Rectal smooth muscle tissue (tissue), 1 donor: Measurements from ENCODE around the gene TBKBP1.

Source experiments
- H3K27ac ChIP-seq: one replicate; pipeline ENCODE4 v1.7.0; 2013; ENCODE audit warnings: low read depth, low read length, inconsistent platforms
- H3K27me3 ChIP-seq: one replicate; pipeline ENCODE4 v1.7.0; 2013; ENCODE audit warnings: low read length; ENCODE audit not compliant: control insufficient read depth, insufficient read depth
- H3K36me3 ChIP-seq: one replicate; pipeline ENCODE4 v1.7.0; 2013; ENCODE audit warnings: low read length; ENCODE audit not compliant: control insufficient read depth, insufficient read depth
- H3K4me1 ChIP-seq: one replicate; pipeline ENCODE4 v1.7.0; 2013; ENCODE audit warnings: low read length; ENCODE audit not compliant: control insufficient read depth, insufficient read depth
- H3K4me3 ChIP-seq: one replicate; pipeline ENCODE4 v1.7.0; 2013; ENCODE audit warnings: low read length
- H3K9ac ChIP-seq: one replicate; pipeline ENCODE4 v1.7.0; 2013; ENCODE audit warnings: low read length

TBKBP1 gene

GRCh38 chr17:47695429-47696376, 1.7 kb downstream of the TBKBP1 start:
- Histone ChIP-seq H3K27me3 (no peaks in the 10 kb centered on the region), H3K9ac (no peak overlapping the region), H3K27ac (peak overlapping the region; percentile 50), H3K4me3 (peak overlapping the region; percentile 73), H3K4me1 (peaks cover 4% of the 10 kb centered on the region), H3K36me3 (peaks cover 7% of the 10 kb centered on the region)

GRCh38 chr17:47696717-47697642, 3.0 kb downstream of the TBKBP1 start:
- Histone ChIP-seq H3K4me3 (no peak overlapping the region), H3K9ac (no peak overlapping the region), H3K27ac (no peak overlapping the region), H3K4me1 (peaks cover 4% of the 10 kb centered on the region), H3K36me3 (peaks cover 7% of the 10 kb centered on the region), H3K27me3 (no peaks in the 10 kb centered on the region)

- peaks cover 7% of the 10 kb centered on the region for H3K36me3 ChIP-seq
- H3K9ac ChIP-seq = no peak overlapping the region
- H3K4me3 ChIP-seq = no peak overlapping the region
- H3K4me1 ChIP-seq = peaks cover 3% of the 10 kb centered on the region
- H3K27me3 ChIP-seq = no peaks in the 10 kb centered on the region
- no peak overlapping the region for H3K27ac ChIP-seq
Measured at GRCh38 chr17:47697906-47698711, 4.1 kb downstream of the TBKBP1 start.

DNA sequence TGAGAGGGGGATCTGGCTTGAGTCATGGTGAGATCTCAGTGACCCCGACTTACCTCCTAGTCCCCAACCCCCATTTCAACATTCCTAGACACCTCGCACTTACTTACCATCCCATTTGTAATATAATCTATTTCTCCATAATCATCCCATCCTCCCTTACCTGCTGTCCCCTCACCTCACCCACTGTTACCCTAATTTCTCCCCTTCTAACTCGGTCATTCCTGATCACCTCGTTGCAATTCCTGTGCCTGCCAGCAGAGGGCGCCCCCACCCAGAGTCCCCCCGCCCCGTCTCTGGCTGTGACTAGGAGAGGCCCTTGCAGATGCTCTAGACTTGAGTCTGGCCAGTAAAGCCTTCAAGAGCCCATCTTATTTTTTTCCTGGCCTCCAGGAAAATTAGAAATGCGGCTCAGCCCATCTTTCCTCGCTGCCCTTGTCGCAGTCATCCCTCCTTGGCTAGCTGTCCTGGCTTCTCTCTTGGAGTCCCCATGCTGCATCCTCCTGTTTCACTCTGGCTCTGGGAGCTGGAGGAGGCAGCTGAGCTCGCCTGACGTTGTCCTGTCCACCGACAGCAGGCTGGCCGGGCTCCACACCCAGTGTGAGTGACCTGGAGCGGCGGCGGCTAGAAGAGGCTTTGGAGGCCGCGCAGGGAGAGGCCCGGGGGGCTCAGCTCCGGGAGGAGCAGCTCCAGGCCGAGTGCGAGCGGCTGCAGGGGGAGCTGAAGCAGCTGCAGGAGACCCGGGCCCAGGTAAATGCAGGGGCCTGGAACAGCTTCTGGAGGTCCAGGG, 5.0 kb downstream of the TBKBP1 start:
- H3K9ac ChIP-seq = no peak overlapping the region
- H3K27ac ChIP-seq = no peak overlapping the region
- H3K27me3 ChIP-seq = no peaks in the 10 kb centered on the region
- no peaks in the 10 kb centered on the region for H3K4me1 ChIP-seq
- H3K36me3 ChIP-seq = peaks cover 7% of the 10 kb centered on the region
- H3K4me3 ChIP-seq = no peak overlapping the region

DNA sequence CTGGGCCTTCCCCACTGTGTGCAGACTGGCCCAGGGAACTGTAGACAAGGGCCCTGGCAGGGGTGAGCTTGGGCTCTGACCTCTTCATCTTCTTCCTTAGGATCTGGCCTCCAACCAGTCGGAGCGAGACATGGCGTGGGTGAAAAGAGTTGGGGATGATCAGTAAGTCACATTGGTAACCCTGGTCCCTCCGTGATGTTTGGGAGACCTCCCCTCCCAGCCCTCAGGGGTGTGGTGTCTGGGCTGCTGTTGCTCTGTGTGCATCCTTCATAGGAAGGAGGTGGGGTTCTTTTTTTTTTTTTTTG, 5.5 kb downstream of the TBKBP1 start:
- peaks cover 7% of the 10 kb centered on the region for H3K36me3 ChIP-seq
- H3K4me3 ChIP-seq = no peak overlapping the region
- H3K9ac ChIP-seq = no peak overlapping the region
- no peak overlapping the region for H3K27ac ChIP-seq
- no peaks in the 10 kb centered on the region for H3K4me1 ChIP-seq
- H3K27me3 ChIP-seq = no peaks in the 10 kb centered on the region

GRCh38 chr17:47700471-47701449, 6.8 kb downstream of the TBKBP1 start:
- H3K27me3 ChIP-seq = no peaks in the 10 kb centered on the region
- no peak overlapping the region for H3K27ac ChIP-seq
- H3K36me3 ChIP-seq = peaks cover 7% of the 10 kb centered on the region
- H3K9ac ChIP-seq = no peak overlapping the region
- no peaks in the 10 kb centered on the region for H3K4me1 ChIP-seq
- H3K4me3 ChIP-seq = no peak overlapping the region

DNA sequence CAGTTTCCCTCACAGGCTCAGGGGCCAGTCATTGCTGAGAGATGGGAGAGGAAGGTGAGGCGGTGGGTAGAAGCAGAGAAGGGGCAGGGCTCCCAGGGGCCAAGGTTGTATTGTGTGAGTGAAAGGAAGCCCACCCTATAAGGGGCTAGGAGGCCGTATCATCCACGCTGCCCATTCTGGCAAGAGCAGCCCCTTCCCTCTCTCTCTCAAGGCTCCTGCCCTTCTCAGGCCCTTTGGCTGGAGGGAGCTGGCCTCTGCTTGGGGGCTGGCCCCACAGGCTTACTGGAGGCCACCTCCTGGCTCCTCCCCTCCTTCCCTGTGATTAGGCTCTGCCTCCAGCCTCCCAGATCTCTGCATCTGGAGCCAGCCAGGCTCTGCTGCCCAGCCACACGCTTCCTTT, 7.6 kb downstream of the TBKBP1 start:
- Histone ChIP-seq H3K27ac (no peak overlapping the region), H3K36me3 (peaks cover 7% of the 10 kb centered on the region), H3K4me1 (no peaks in the 10 kb centered on the region), H3K9ac (no peak overlapping the region), H3K27me3 (no peaks in the 10 kb centered on the region), H3K4me3 (no peak overlapping the region)

DNA sequence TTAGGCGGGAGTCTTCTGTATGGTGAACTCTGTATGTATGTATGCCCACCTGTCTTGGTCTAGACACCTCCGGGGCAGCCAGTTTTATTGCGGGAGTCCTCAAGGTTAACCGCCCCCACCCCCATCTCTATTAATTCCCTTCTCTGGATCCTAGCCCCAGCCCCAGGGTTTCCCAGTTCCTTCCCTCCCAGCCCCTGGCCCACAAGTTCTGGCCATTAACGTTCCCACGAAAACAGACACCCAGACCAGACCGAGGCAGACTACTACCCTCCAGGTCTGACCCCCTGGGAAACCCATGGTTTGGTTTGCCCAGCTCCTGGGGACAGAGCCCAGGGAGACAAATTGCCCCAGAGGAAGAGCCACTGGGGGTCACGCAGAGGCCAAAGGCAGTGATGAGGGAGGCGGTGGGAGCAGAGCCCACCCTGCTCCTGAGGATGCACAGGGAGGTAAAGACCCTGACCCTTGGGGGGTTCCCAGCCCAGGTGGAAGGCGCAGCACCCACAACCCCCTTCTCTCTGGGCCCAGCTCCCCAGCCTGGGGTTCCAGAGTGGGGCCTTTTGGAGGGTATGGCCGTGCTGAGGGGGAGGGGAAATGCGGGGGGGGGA, 8.5 kb downstream of the TBKBP1 start:
- Histone ChIP-seq H3K27me3 (no peaks in the 10 kb centered on the region), H3K36me3 (peaks cover 2% of the 10 kb centered on the region), H3K27ac (no peak overlapping the region), H3K4me1 (no peaks in the 10 kb centered on the region), H3K9ac (no peak overlapping the region), H3K4me3 (no peak overlapping the region)

DNA sequence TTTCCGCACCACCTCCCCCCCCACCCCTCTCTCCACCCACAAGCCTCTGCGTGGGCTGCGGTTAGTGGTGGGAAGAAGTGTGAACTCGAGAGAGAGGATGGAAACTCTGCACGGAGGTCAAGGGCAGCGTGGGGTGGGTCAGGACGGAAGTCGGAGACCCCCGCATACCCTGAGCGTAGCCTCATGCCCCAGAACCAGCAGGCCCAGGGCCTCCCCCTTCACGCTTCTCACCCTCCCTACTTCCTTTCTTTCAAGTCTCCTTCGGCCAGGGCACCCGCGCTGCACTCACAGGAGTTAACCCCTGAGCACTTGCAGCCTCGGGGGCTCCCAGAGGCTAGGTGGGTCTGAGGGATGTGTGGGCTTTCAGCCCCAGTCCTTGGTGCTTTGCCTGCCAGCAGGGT, 9.2 kb downstream of the TBKBP1 start:
- Histone ChIP-seq H3K27me3 (no peaks in the 10 kb centered on the region), H3K4me3 (no peak overlapping the region), H3K27ac (no peak overlapping the region), H3K36me3 (peaks cover 2% of the 10 kb centered on the region), H3K4me1 (no peaks in the 10 kb centered on the region), H3K9ac (no peak overlapping the region)

GRCh38 chr17:47703671-47704070, 9.7 kb downstream of the TBKBP1 start:
- no peak overlapping the region for H3K27ac ChIP-seq
- no peak overlapping the region for H3K4me3 ChIP-seq
- no peak overlapping the region for H3K9ac ChIP-seq
- H3K4me1 ChIP-seq = no peaks in the 10 kb centered on the region
- H3K36me3 ChIP-seq = peaks cover 2% of the 10 kb centered on the region
- H3K27me3 ChIP-seq = no peaks in the 10 kb centered on the region
